Measurements from ENCODE around the gene ATP8B1.

DNA sequence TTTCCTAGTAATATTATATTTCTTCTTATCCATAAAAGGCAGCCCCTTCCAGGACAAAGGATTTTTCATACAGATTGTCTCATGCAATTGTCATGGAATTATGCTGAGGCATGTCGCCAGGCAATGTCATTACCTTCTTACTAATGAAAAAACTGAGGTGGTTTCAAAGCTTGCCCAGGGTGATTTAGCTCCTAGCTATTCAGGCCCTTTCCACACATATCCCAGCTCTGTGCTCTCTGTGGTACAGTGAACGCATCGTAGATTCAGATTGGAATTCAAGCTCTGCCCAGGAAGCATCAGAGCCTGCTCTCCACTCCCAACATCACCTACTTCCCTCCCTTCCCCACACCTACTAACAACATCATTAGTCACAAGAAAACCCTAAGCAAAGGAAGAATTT lies 60.1 kb downstream of the ATP8B1 start:
- TF ChIP-seq CTCF (conservative IDR thresholded peaks at IDR 0.05; ENCODE audit: low read length) (no peak), EZH2phosphoT487 (IDR thresholded peaks at IDR 0.05; ENCODE audit: borderline replicate concordance) (no peak)

Measured in Loucy (cell line).